ENCODE measurements around the gene WT1.

The WT1 gene

GRCh38 chr11:32438346-32438865, 3.1 kb upstream of the WT1 start:
- no peak for DNase-seq (ENCODE audit: low spot score)

- no peak for DNase-seq (ENCODE audit: low spot score)
These were observed 2.4 kb upstream of the WT1 start for GRCh38 chr11:32437495-32438345.

- DNase-seq (ENCODE audit: low spot score): no peak
These were observed 1.6 kb upstream of the WT1 start for GRCh38 chr11:32436751-32437494.

GRCh38 chr11:32435942-32436750, 807 bp upstream of the WT1 start:
- DNase-seq (ENCODE audit: low spot score): no peak

- DNase-seq (ENCODE audit: low spot score): no peak
These were observed 223 bp downstream of the WT1 start for GRCh38 chr11:32435152-32435480.

- no peak for DNase-seq (ENCODE audit: low spot score)
These were observed 785 bp downstream of the WT1 start for GRCh38 chr11:32434356-32435151.

GRCh38 chr11:32433914-32434355, 1.4 kb downstream of the WT1 start:
- no peak for DNase-seq (ENCODE audit: low spot score)

GRCh38 chr11:32433101-32433913, 2.0 kb downstream of the WT1 start:
- no peak for DNase-seq (ENCODE audit: low spot score)

GRCh38 chr11:32432565-32432964, 2.8 kb downstream of the WT1 start:
- no peak for DNase-seq (ENCODE audit: low spot score)

- no peak for DNase-seq (ENCODE audit: low spot score)
These were observed 4.6 kb downstream of the WT1 start for GRCh38 chr11:32430568-32431381.

- DNase-seq (ENCODE audit: low spot score): no peak
These were observed 5.9 kb downstream of the WT1 start for GRCh38 chr11:32429477-32429876.

GRCh38 chr11:32428665-32429303, 6.6 kb downstream of the WT1 start:
- DNase-seq (ENCODE audit: low spot score): no peak

GRCh38 chr11:32427935-32428664, 7.2 kb downstream of the WT1 start:
- no peak for DNase-seq (ENCODE audit: low spot score)

GRCh38 chr11:32427616-32427934, 7.8 kb downstream of the WT1 start:
- DNase-seq (ENCODE audit: low spot score): no peak

GRCh38 chr11:32426819-32427615, 8.3 kb downstream of the WT1 start:
- DNase-seq (ENCODE audit: low spot score): no peak

GRCh38 chr11:32426192-32426591, 9.1 kb downstream of the WT1 start:
- DNase-seq (ENCODE audit: low spot score): no peak

- no peak for DNase-seq (ENCODE audit: low spot score)
These were observed 9.6 kb downstream of the WT1 start for GRCh38 chr11:32425761-32426160.

- no peak for DNase-seq (ENCODE audit: low spot score)
These were observed 12.8 kb downstream of the WT1 start for GRCh38 chr11:32422545-32422944.

Measured in activated CD4-positive, alpha-beta T cell treated with anti-CD3 and anti-CD28 coated beads, Interleukin-2, Interleukin-4, amounts not matched to agents 100 ng/mL and 50 ng/mL, durations not matched to agents 16 hours and 8 hours (primary cell).